HG03469 (cell line): ENCODE data around the gene PHYHD1.

ENCODE experiments used
- ATAC-seq: cut with Tn5 transposase; IDR thresholded peaks from one replicate; pipeline ENCODE4 v1.9.1; 2021; ENCODE audit warnings: mild to moderate bottlenecking, moderate library complexity, moderate number of reproducible peaks; ENCODE audit not compliant: unreplicated experiment

The PHYHD1 gene

DNA sequence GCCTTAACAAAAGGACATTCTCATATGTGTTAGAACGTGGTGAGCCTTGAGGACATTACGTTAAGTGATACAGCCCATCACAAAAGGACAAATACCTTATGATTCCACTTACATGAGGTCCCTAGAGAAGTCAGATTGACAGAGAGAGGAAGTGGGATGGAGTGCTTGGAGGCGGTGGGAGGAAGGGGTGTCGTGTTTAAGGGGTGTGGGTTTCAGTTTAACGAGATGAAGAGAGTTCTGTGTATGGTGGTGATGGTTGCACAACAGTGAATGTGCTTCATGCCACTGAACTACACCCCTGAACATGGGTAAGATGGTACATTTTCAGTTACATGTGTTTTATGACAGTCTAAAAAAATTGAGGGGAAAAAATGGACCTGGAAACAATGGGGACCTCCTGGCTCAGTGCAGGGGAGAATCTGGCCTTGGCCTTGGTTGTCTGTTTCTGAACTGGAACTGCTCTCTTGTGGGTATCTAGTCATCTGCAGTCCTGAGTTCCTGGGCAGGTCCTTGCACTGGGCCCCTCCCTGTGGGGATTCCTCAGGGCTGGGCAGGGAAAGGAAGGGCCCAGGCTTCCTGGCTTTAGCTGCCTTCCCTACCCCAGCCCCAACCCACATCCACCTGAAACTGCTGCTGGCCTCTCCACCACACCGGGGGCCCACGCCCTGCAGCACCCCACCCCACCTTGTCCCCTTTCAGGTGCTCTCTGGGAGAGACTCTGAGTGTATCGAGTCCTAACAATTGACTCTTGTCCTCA lies 21.0 kb upstream of the PHYHD1 start:
- no peak for ATAC-seq

DNA sequence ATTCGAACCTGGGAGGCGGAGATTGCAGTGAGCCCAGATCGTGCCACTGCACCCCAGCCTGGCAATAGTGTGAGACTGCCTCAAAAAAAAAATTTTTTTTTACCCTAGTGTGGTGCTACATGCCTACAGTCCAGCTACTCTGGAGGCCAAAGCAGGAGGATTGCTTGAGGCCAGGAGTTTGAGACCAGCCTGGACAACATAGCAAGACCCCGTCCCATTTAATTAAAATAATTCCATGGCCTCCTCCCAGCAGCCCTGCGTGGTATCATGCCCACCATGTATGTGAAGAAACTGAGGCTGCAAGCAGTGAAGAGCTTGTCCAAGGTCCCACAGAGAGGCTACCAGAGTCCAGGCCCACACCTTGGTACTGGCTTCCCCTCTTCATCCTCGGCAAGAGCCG lies 19.4 kb upstream of the PHYHD1 start:
- no peak for ATAC-seq

DNA sequence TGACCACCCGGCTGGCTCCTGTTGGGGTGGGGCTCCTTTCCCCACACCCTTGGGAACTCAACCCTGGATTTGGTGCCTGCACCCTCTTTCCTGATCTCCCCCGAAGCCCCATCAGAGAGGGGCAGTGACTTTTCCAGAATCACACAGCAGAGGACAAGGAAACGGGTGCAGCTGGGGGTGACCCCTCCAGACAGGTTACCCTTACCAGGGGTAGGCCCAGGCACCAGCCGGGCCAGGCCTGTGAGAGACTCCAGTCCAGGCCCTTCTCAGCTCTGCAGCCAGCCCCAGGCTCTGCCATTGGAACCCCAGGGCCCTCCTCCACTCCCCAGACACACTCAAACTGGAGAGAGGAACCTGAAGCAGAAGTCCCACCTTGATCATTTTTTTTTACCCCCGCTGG lies 19.0 kb upstream of the PHYHD1 start:
- ATAC-seq, result no peak

DNA sequence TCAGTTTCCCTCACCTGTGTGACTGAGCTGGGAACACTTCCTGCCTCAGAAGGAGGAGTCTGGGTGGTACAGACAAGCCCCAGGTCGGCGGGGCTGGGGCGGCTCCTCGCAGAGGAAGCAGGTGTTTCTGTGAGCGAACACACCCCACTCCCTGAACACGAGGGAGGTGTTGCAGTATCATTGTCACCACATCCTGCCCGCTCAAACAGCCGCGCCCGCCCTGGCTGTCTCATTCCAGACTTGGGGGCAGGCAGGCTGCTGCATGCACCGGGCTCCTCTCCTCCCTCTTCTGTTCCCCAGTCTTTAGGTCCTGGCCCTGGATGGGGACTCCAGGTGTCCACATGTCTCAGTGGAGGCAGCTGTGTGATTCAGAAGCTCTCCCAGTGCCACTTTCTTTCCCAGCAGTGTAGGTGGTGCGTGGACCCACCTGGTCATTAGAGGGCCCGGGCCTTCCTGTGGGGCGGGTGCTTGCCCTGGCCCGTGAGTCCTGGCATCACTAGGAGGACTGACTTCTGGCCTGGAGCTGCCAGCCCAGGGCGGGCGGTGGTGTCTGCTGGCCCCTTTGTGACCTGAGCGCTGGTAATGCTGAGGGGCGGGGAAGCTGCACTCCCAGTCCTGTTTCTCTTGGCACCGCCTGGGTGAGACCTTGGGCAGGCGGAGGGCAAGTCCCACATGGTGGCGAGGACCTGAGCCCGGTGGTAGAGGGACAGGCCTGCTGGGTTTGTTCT lies 18.3 kb upstream of the PHYHD1 start:
- peak; percentile 70 for ATAC-seq

- no peak for ATAC-seq
These were observed 17.7 kb upstream of the PHYHD1 start for GRCh38 chr9:128903079-128903461.

DNA sequence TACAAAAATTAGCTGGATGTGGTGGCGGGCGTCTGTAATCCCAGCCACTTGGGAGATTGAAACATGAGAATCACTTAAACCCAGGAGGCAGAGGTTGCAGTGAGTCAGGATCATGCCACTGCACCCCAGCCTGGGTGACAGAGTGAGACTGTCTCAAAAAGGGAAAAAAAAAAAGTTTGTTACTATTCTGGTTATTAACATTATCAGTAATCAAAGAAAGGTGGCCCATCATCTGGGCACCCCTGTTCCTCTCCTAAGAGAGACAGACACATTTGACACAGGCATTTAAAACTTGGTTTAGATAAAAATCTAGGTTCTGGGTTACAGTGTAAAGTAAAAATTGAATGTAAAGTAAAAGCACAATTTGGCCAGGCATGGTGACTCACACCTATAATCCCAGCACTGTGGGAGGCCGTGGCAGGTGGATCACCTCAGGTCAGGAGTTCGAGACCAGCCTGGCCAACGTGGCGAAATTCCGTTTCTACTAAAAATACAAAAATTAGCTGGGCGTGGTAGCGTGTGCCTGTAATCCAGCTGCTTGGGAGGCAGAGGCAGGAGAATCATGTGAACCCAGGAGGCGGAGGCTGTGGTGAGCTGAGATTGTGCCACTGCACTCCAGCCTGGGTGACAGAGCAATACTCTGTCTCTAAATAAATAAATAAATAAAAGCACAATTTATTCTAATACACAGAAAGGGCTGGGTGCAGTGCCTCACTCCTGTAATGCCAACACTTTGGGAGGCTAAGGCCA lies 16.7 kb upstream of the PHYHD1 start:
- ATAC-seq, result no peak

- ATAC-seq, result no peak
These were observed 14.8 kb upstream of the PHYHD1 start for GRCh38 chr9:128905964-128906363.

DNA sequence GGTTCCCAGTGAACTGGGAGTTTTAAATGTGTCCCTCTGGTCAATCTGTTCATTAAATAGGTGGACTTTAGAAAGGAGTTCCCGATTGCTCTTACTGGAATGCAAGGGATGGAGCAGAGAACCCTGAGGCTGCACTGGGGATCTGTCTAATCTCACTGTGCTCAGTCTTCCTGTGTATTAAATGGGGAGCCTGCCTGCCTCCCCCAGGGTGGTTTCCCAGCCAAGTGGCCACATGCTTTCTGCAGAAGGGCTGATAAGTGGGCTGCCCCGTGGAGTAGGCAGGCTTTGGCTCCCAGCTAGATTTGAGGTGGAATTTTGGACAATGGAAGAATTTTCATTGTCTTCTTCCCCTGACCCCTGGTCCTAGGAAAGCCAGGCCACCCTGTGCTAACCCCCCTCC lies 14.0 kb upstream of the PHYHD1 start:
- ATAC-seq, result no peak

DNA sequence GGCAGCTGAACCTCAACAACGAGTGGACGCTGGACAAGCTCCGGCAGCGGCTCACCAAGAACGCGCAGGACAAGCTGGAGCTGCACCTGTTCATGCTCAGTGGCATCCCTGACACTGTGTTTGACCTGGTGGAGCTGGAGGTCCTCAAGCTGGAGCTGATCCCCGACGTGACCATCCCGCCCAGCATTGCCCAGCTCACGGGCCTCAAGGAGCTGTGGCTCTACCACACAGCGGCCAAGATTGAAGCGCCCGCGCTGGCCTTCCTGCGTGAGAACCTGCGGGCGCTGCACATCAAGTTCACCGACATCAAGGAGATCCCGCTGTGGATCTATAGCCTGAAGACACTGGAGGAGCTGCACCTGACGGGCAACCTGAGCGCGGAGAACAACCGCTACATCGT lies 12.4 kb upstream of the PHYHD1 start:
- no peak for ATAC-seq

- ATAC-seq, result no peak
These were observed 10.9 kb upstream of the PHYHD1 start for GRCh38 chr9:128909859-128910258.

DNA sequence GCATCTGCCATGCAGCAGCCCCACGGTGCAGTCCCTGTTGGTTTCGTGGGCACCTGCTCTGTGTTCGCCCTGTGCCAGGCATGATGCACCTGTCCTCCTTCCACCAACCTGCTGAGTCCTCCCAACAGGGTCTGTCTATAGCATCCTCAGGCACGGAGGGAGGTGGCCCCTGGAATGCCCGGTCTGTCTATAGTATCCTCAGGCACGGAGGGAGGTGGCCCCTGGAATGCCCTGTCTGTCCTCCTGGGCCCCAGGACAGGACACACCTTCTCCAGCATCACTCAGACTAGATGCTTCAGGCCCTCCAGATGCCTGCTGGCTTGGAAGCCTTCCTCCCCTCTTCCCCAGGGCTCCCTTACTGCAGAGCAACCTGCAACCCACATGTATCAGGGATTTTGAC lies 9.9 kb upstream of the PHYHD1 start:
- ATAC-seq, result no peak

- no peak for ATAC-seq
These were observed 9.2 kb upstream of the PHYHD1 start for GRCh38 chr9:128911529-128912035.

DNA sequence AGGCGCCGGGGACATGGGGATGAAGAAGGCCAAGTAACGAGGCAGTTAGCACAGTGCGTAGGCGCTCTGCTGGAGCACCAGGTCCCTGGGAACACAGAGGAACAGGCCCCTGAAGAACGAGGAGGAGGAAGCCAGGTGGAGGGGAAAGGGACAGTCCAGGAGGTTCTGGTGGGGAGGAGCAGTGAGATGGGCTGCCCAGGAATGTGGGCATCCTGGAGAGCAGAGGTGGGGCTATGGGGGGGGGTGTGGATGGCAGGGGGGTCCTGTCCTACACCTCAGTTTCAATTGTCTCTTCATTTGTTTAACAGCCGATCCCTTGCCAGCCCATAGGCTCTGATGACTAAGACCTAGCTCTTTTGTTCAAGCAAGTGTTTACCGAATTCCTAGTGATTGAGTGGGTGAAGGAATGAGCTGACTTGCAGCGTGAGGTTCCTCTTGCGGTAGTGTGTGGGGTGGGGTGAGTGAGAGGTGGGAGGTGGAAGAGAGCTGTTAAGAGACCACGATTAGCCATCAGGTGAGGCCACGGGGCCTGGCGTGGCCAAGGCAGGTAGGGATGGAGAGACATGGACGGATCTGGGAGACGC lies 8.4 kb upstream of the PHYHD1 start:
- no peak for ATAC-seq

DNA sequence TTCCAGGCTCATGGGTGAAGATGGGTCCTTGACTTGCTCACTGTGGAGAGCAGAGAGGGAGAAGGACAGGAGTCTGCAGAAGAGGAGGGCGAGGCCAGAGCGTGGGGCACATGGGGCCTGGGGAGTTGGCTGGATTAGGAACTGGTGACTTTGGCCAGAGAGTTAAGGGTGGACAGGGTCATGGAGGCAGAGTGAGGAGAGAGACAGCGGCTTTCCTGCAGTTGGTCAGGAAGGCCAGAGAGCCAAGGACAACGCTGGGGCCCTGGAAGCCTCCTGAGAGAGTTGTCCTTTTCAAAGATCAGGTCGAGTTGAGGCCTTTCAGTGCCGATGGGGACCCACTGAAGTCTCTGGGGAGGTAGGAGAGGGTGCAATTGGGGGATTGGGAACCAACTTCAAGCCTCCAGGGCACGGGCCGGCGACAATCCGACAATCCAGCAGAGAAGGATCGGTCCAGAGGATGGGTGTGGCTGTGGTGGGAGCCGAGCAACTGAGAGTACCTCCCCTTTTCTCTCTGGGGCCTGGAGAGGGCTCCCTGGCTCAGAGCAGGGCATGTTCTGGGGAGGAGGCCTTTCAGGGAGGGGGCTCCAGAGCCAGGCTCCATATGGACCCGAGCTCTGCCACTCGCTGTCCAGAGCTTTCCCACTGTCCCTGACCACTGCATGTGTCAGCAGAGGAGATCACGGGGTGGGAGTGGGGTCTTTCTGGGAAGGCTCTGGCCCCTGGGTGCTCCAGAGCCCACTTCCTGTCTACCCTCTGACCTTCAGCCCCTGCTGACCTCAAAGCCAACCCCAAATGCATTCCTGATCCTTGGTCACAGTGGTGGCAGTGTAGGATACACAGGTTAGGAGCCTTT lies 7.5 kb upstream of the PHYHD1 start:
- ATAC-seq, result no peak

- no peak for ATAC-seq
These were observed 6.6 kb upstream of the PHYHD1 start for GRCh38 chr9:128913995-128914772.

- ATAC-seq, result no peak
These were observed 4.6 kb upstream of the PHYHD1 start for GRCh38 chr9:128916204-128916603.

GRCh38 chr9:128916745-128917144 lies 4.0 kb upstream of the PHYHD1 start:
- no peak for ATAC-seq

- ATAC-seq, result no peak
These were observed 3.5 kb upstream of the PHYHD1 start for GRCh38 chr9:128917151-128917849.

GRCh38 chr9:128918921-128919320 lies 1.9 kb upstream of the PHYHD1 start:
- no peak for ATAC-seq
